Measurements from ENCODE around the gene ZNF579. TPM values are rescaled to one million over a fixed set of nuclear protein-coding genes. Genes with fewer than 3 reads are reported as not detected.

Gene ZNF579
- polyA plus RNA-seq, 1 donor from 2014 or later, result 7.4 TPM

DNA sequence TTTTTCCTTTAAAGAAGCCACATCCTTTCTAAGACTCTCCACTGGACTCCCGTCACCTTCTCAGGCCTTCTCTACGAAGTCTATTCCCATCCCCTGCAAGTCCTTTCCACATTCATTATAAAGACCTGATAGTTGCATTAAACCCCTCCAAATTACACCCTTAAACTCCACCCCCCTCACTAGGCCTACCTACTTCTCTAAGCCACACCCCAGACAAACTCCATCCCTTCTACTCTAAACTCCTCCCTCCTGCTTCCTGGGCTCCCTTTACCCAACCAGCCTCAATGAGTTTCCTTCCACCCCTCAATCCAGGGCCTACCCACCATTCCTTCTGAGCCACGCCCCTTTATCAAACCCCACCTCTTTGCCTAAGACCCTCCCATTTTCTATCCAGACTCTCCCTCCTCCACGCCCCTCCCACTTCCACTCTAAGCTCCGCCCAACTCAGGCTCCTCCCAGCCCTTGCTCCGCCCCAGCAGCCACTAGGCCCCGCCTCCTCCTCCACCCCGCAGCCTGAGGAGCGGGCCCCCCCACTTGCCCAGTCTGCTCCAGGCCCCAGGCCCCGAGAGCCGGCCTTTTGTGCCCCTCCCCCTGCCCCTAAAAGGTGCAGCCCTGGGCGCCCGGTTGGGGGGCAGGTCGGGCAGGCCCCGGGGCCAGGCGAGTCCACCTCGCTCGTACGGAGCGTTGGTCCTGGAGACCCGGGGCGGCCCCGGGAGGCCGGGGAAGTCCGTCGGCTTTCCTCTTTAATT lies 18.2 kb upstream of the ZNF579 start:
- H3K9ac ChIP-seq (ENCODE audit: low read length), result peak overlapping the region; percentile 91
- no peaks in the 10 kb centered on the region for H4K20me1 ChIP-seq (ENCODE audit: insufficient read depth)
- H3F3A ChIP-seq (ENCODE audit: insufficient read depth, low read length, poor library complexity, severe bottlenecking), result no peaks in the 10 kb centered on the region
- peak overlapping the region; percentile 47 for H2AFZ ChIP-seq (ENCODE audit: low read depth, low read length)
- H3K9me2 ChIP-seq (ENCODE audit: insufficient read depth, low read length), result no peaks in the 10 kb centered on the region
- H3K27ac ChIP-seq (ENCODE audit: low read length), result peak overlapping the region; percentile 99
- peaks cover 5% of the 10 kb centered on the region for H3K79me2 ChIP-seq (replicated peaks; ENCODE audit: insufficient read depth, low read length)
- TF ChIP-seq EP300 (conservative IDR thresholded peaks at IDR 0.05; ENCODE audit: poor library complexity, severe bottlenecking), result peak; percentile 86
- TF ChIP-seq, protein P1, sequence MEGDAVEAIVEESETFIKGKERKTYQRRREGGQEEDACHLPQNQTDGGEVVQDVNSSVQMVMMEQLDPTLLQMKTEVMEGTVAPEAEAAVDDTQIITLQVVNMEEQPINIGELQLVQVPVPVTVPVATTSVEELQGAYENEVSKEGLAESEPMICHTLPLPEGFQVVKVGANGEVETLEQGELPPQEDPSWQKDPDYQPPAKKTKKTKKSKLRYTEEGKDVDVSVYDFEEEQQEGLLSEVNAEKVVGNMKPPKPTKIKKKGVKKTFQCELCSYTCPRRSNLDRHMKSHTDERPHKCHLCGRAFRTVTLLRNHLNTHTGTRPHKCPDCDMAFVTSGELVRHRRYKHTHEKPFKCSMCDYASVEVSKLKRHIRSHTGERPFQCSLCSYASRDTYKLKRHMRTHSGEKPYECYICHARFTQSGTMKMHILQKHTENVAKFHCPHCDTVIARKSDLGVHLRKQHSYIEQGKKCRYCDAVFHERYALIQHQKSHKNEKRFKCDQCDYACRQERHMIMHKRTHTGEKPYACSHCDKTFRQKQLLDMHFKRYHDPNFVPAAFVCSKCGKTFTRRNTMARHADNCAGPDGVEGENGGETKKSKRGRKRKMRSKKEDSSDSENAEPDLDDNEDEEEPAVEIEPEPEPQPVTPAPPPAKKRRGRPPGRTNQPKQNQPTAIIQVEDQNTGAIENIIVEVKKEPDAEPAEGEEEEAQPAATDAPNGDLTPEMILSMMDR (IDR thresholded peaks at IDR 0.05; ENCODE audit: poor library complexity, severe bottlenecking), result no peak
- TF ChIP-seq SMC3 (conservative IDR thresholded peaks at IDR 0.05; ENCODE audit: poor library complexity), result peak; percentile 47
- TF ChIP-seq MXI1 (conservative IDR thresholded peaks at IDR 0.05; ENCODE audit: poor library complexity, severe bottlenecking), result peak; percentile 64
- TF ChIP-seq RAD21 (conservative IDR thresholded peaks at IDR 0.05), result no peak
- peak overlapping the region; percentile 75 for H3K4me3 ChIP-seq (ENCODE audit: low read length)
- no peaks in the 10 kb centered on the region for H3K36me3 ChIP-seq (ENCODE audit: insufficient read depth, low read length)
- no peak overlapping the region for H3K4me2 ChIP-seq (ENCODE audit: low read length)
- no peaks in the 10 kb centered on the region for H3K27me3 ChIP-seq (ENCODE audit: insufficient read depth, low read depth, low read length)
- no peaks in the 10 kb centered on the region for H3K9me3 ChIP-seq (ENCODE audit: low read length)

- peaks cover 5% of the 10 kb centered on the region for H3K79me2 ChIP-seq (replicated peaks; ENCODE audit: insufficient read depth, low read length)
- no peaks in the 10 kb centered on the region for H3K9me3 ChIP-seq (ENCODE audit: low read length)
- no peaks in the 10 kb centered on the region for H4K20me1 ChIP-seq (ENCODE audit: insufficient read depth)
- TF ChIP-seq, protein P1 (IDR thresholded peaks at IDR 0.05; ENCODE audit: poor library complexity, severe bottlenecking), result no peak
- TF ChIP-seq EP300 (conservative IDR thresholded peaks at IDR 0.05; ENCODE audit: poor library complexity, severe bottlenecking) (no peak), REST (IDR thresholded peaks at IDR 0.05; ENCODE audit: borderline replicate concordance) (no peak), EZH2 (IDR thresholded peaks at IDR 0.05; ENCODE audit: borderline replicate concordance, insufficient read depth, low read length, poor library complexity, severe bottlenecking) (no peak), MXI1 (conservative IDR thresholded peaks at IDR 0.05; ENCODE audit: poor library complexity, severe bottlenecking) (no peak), SMC3 (conservative IDR thresholded peaks at IDR 0.05; ENCODE audit: poor library complexity) (no peak), RAD21 (conservative IDR thresholded peaks at IDR 0.05) (no peak), POLR2AphosphoS5 (IDR thresholded peaks at IDR 0.05) (no peak), TAF1 (IDR thresholded peaks at IDR 0.05; ENCODE audit: low read depth) (no peak)
- H3K4me3 ChIP-seq (ENCODE audit: low read length), result peak overlapping the region; percentile 75
- H3K9ac ChIP-seq (ENCODE audit: low read length), result no peak overlapping the region
- no peaks in the 10 kb centered on the region for H3K27me3 ChIP-seq (ENCODE audit: insufficient read depth, low read depth, low read length)
- no peaks in the 10 kb centered on the region for H3K36me3 ChIP-seq (ENCODE audit: insufficient read depth, low read length)
- H2AFZ ChIP-seq (ENCODE audit: low read depth, low read length), result no peak overlapping the region
- no peaks in the 10 kb centered on the region for H3F3A ChIP-seq (ENCODE audit: insufficient read depth, low read length, poor library complexity, severe bottlenecking)
- H3K27ac ChIP-seq (ENCODE audit: low read length), result no peak overlapping the region
- H3K4me2 ChIP-seq (ENCODE audit: low read length), result no peak overlapping the region
- no peaks in the 10 kb centered on the region for H3K9me2 ChIP-seq (ENCODE audit: insufficient read depth, low read length)
These were observed 17.4 kb upstream of the ZNF579 start for GRCh38 chr19:55598034-55598433.

Data from neural cell (in vitro differentiated cells).